ENCODE measurements around the gene FASN. TPM values are rescaled to one million over a fixed set of nuclear protein-coding genes. Genes with fewer than 3 reads are reported as not detected.

Gene FASN
- polyA plus RNA-seq, 1 experiment: 11.3 TPM

DNA sequence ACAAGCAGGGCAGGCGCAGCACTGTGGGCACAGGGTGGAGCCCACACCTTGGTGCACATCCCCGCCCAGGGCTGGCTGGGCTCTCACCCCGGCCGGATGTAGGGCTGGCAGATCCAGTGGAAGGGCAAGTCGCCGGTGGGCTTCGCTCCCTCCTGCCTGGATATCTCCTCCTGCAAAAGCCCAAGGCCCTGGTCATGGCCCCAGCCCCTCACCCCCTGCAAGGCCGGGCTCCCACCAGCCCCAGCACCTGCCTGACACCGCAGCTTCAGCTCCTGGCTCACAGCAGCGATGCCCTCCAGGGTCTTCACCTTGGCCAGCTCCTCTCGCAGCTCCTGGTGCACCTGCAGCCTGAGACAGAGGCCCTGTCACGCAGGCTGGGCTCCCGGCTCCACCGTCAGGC lies 37.4 kb downstream of the FASN start:
- Histone ChIP-seq H3K27me3 (ENCODE audit: control insufficient read depth, insufficient read depth, low read length) (no peaks in the 10 kb centered on the region), H3K4me3 (ENCODE audit: low read depth, low read length) (no peak overlapping the region), H3K36me3 (ENCODE audit: control insufficient read depth, insufficient read depth, low read length) (peaks cover 56% of the 10 kb centered on the region)
- CTCF ChIA-PET: interaction anchor here (1.0 kb wide), 1 partner anchor 23 kb away, joined by 3 read pairs; the partner anchor contains the start of gene DCXR
- TF ChIP-seq, protein P1, sequence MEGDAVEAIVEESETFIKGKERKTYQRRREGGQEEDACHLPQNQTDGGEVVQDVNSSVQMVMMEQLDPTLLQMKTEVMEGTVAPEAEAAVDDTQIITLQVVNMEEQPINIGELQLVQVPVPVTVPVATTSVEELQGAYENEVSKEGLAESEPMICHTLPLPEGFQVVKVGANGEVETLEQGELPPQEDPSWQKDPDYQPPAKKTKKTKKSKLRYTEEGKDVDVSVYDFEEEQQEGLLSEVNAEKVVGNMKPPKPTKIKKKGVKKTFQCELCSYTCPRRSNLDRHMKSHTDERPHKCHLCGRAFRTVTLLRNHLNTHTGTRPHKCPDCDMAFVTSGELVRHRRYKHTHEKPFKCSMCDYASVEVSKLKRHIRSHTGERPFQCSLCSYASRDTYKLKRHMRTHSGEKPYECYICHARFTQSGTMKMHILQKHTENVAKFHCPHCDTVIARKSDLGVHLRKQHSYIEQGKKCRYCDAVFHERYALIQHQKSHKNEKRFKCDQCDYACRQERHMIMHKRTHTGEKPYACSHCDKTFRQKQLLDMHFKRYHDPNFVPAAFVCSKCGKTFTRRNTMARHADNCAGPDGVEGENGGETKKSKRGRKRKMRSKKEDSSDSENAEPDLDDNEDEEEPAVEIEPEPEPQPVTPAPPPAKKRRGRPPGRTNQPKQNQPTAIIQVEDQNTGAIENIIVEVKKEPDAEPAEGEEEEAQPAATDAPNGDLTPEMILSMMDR (IDR thresholded peaks at IDR 0.05; ENCODE audit: insufficient read depth, low read depth, low read length): no peak
- no peak for DNase-seq (ENCODE audit: low read depth)
- POLR2A ChIA-PET: no interaction called here

- peaks cover 61% of the 10 kb centered on the region for H3K36me3 ChIP-seq (ENCODE audit: control insufficient read depth, insufficient read depth, low read length)
- TF ChIP-seq, protein P1 (IDR thresholded peaks at IDR 0.05; ENCODE audit: insufficient read depth, low read depth, low read length): no peak
- no peak overlapping the region for H3K4me3 ChIP-seq (ENCODE audit: low read depth, low read length)
- H3K27me3 ChIP-seq (ENCODE audit: control insufficient read depth, insufficient read depth, low read length): no peaks in the 10 kb centered on the region
- ChIA-PET CTCF (interaction anchor here (2.5 kb wide), 1 partner anchor 30 kb away, joined by 7 read pairs; no protein-coding TSS in a partner anchor), POLR2A (no interaction called here)
- no peak for DNase-seq (ENCODE audit: low read depth)
Observed at GRCh38 chr17:82060001-82060380, 38.0 kb downstream of the FASN start.

- Histone ChIP-seq H3K4me3 (ENCODE audit: low read depth, low read length) (no peak overlapping the region), H3K27me3 (ENCODE audit: control insufficient read depth, insufficient read depth, low read length) (no peaks in the 10 kb centered on the region), H3K36me3 (ENCODE audit: control insufficient read depth, insufficient read depth, low read length) (peaks cover 64% of the 10 kb centered on the region)
- no peak for DNase-seq (ENCODE audit: low read depth)
- CTCF ChIA-PET: interaction anchor here (2.5 kb wide), 1 partner anchor 29 kb away, joined by 7 read pairs; no protein-coding TSS in a partner anchor
- POLR2A ChIA-PET: no interaction called here
- TF ChIP-seq, protein P1 (IDR thresholded peaks at IDR 0.05; ENCODE audit: insufficient read depth, low read depth, low read length): no peak
Observed at GRCh38 chr17:82059272-82060000, 38.6 kb downstream of the FASN start.

DNA sequence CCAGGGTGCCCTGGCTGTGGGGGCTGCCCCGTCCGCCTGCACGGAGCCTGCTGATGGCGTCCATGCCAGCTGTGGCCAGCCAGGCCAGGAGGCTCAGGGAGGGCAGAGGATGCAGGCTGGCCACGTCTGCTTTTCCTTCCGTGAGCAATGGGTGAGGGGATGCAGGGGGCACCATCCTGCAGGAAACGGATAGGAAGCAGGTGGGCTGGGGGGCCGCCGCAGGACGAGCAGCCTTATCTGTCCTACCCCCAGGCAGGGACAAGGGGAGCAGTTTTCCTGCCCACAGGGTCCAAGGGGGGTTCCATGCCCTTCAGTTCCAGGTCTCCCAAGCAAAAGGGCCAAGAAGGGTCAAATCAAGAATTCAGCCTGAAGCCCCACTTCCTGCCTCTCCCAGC lies 39.2 kb downstream of the FASN start:
- ChIA-PET POLR2A (no interaction called here), CTCF (interaction anchor here (2.5 kb wide), 1 partner anchor 29 kb away, joined by 7 read pairs; no protein-coding TSS in a partner anchor)
- no peaks in the 10 kb centered on the region for H3K27me3 ChIP-seq (ENCODE audit: control insufficient read depth, insufficient read depth, low read length)
- no peak for DNase-seq (ENCODE audit: low read depth)
- H3K4me3 ChIP-seq (ENCODE audit: low read depth, low read length): no peak overlapping the region
- TF ChIP-seq, protein P1 (IDR thresholded peaks at IDR 0.05; ENCODE audit: insufficient read depth, low read depth, low read length): no peak
- H3K36me3 ChIP-seq (ENCODE audit: control insufficient read depth, insufficient read depth, low read length): peaks cover 68% of the 10 kb centered on the region

DNA sequence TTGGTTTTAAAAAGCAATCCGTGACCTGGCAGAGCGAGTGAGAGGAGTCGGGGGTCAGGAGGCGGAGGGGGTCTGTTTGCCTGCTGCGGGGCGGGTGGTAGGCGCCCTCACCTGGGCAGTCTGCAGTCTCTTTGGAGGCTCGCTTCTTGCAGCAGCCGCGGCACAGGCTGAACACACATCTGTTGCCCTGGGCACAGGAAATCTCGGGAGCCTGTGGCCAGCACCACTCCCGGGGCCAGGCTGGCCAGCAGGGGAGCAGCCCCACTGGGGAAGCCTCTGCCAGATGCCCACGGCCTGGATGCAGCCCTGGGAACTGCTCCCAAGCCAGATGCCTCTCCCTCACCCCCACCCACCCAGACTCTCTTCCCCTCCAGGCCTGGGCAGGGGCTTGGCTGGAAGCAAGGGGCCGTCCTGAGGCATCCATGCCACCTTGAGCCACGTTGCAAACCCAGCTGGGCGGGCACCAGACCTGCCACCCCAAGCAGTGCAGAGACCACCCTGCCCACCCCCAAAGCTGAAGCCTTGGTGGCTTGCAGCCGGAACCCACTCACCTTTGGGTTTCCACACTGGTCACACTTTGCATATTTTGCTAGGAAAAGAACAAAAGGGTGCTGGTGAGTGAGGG lies 39.7 kb downstream of the FASN start:
- TF ChIP-seq, protein P1 (IDR thresholded peaks at IDR 0.05; ENCODE audit: insufficient read depth, low read depth, low read length): no peak
- H3K4me3 ChIP-seq (ENCODE audit: low read depth, low read length): no peak overlapping the region
- CTCF ChIA-PET: interaction anchor here (1.4 to 2.5 kb wide), 2 partner anchors 28 to 98 kb away, joined by 5 to 7 read pairs; no protein-coding TSS in a partner anchor
- POLR2A ChIA-PET: no interaction called here
- DNase-seq (ENCODE audit: low read depth): no peak
- H3K36me3 ChIP-seq (ENCODE audit: control insufficient read depth, insufficient read depth, low read length): peaks cover 69% of the 10 kb centered on the region
- H3K27me3 ChIP-seq (ENCODE audit: control insufficient read depth, insufficient read depth, low read length): no peaks in the 10 kb centered on the region
